ENCODE data around the gene LY6G6F.

- TF ChIP-seq CTCF (IDR thresholded peaks at IDR 0.05): no peak
- no peak for TF ChIP-seq POLR2AphosphoS5 (IDR thresholded peaks at IDR 0.05)
Measured at GRCh38 chr6:31725502-31726350, 19.1 kb downstream of the LY6G6F start.

Measured in prostate gland (tissue), 2 donors.